Measurements from ENCODE around the gene PRDM16.

The PRDM16 gene

DNA sequence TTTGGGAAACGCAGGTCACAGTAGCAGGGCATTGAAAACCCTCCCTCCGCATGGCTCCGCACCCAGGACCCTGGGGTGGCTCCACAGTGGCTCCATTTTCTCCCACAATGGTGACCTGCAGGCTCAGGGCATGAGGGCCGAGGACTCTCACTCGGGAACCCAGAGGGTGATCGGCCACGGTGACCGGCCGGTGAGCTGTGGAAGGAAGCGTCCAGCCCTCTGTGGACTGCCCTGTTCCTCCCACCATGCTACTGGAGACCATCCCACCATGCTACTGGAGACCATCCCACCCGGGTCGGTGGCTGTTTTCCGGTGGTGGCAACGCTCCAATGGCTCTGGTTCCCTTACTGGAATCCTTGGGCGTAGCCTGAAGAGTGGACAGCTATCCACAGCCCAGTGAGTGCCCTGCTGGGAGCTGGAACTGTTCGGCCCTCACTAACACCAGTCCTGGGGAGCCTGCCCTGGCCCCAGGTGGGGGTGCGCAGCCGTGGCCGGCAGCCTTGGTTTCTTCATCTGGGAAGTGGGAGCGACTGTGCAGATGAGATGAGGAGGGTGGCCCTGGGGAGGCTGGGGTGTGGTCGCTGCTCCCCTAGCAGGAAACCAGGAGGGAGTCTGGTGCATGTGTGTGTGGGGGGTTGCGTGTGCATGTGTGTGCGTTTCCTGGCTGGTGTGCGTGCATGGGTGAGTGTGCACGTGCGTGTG lies 59.6 kb downstream of the PRDM16 start:
- no peak for DNase-seq

DNA sequence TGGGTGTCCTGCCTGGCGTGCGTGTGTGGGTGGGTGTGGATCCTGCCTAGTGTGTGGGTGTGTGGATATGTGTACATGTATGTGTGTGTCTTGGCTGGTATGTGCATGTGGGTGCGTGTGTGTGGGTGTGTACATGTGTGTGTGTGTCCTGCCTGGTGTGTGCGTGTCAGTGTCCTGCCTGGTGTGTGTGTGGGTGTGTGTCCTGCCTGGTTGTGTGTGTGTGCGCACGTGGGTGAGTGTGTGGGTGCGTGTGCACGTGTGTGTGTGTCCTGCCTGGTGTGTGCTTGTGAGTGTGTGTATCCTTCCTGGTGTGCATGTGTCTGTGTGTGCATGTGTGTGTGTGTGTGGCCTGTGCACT lies 60.1 kb downstream of the PRDM16 start:
- DNase-seq = no peak

GRCh38 chr1:3130268-3130667 lies 61.3 kb downstream of the PRDM16 start:
- no peak for DNase-seq

GRCh38 chr1:3132660-3133059 lies 63.7 kb downstream of the PRDM16 start:
- DNase-seq = no peak

DNA sequence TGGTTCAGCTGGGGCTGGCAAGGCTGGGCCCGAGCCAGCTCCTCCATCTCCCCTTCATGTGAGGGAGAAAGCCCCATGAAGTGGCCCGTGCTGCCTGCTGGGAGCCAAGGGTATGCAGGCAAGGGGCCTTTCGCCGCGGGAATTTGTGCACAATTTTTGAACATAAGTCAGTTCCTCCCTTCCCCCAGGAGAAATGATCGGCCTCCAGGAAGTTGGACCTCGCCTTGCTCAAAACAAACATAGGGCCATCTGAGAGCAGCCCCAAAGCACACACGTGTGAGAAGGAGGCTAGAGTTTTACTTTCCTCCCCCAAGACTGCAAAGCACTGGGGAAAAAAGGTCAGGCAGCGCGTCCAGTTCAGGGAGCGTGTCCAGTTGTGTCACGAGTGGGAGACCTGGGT lies 64.7 kb downstream of the PRDM16 start:
- DNase-seq = no peak

GRCh38 chr1:3134381-3135072 lies 65.5 kb downstream of the PRDM16 start:
- DNase-seq = no peak

GRCh38 chr1:3135073-3135702 lies 66.2 kb downstream of the PRDM16 start:
- DNase-seq = no peak

- no peak for DNase-seq
Measured at GRCh38 chr1:3135744-3136455, 66.9 kb downstream of the PRDM16 start.

DNA sequence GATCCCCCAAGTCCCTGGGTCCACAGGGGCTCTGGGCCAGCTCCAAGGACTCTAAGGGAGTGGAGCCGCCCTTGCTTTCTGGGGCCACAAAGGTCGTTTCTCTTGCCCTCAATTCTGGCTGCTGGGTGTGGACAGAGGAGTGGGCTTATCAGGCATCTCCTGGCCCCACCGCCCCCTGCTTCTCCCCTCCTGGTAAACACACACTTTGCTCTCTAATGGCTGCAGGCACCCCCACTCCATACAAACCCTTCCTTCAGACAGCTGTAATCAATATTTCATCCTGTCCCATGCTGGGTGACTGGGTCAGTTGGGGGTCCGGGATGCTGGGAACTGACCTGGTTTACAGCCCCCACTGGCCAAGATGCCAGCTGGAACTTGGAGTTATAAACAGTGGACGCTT lies 67.5 kb downstream of the PRDM16 start:
- DNase-seq = no peak

DNA sequence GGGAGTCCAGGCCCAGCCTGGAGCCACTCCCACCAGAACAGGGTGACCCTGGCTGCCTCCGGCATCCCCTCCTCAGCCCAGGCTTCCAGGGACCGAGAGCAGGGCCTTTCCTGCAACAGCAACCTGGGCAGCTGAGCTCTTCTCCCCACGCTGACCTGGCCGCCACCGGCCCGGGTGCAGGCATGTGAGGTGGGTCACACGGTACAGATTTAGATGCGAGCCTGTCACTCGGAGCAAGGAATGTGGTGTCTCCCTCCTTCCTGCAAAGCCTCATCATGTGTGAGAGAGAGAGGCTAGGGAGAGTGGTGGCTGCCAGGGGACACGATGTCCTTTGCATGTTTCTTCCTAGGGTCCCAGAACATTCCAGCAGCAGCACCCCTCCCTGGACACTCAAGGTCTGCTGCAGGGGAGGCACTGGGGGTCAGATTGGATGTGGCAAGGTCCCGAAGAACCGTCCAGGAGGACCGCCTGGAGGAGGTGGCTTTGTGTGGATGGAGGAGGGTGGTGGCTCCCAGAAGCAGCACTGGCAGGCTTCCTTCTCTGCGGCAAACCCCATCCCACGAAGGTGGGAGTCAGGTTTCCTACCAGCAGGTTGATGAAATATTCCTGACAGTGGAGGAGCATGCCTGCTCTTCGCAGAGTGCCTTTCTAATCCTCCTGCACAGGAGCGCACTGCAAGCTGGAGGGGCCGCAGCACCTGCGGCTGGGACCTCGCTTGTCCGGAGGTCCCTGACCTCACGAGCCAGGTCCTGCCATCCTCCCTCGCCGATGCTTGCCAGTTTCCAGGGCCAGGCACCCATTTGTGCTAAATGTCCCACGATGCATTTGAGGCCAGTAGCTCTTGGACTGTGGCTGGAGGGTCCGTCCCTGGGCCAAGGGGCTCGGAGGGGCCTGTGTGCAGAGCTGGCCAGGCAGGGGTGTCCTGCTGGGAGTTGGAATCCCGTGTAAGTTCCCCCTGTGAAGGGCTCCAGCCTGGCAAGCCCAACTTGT lies 68.4 kb downstream of the PRDM16 start:
- DNase-seq = no peak

DNA sequence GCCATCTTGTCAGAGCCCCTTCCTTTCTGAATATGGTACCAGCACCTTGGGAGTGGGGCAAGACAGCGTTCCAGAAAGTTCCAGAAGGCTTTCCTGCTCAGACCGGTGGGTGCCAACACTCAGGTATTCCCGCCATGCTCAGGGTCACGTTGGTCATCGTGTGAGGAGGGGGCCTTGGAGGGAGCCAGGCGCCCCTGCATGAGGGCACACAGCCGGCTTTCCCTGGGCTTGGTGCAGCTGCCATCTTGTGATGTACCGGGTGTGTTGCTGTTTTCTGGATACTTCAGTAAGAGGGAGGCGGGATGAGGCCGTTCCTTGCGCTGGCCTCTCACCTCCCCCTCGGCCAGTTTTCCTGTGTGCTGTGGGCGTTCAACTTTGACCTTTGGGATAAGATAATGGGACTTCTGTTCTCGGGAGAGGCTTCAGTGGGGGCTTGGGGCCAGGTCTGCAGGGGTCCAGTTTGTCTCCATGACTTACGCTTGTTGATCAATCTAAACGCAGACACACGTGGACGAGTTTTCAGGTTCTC lies 69.7 kb downstream of the PRDM16 start:
- DNase-seq = no peak

DNA sequence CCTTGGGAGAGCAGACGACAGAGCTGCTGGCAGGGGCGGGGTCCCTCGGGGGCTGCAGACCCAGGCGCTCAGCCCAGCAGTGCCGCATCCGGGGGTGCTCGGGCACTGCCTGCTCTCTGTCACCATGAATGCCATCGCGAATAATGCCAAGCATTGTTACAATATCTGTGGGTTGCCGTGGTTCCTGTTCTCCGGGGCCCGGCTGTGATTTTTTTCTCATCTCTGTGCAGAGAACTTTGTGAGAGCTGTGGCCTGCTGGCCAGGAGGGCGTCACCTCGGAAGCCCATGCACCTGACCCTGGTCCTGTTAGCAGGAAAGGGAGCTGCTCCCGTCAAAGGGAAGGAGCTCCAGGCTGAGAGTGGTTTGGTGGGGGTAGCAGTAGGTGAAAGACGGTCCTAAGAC lies 70.4 kb downstream of the PRDM16 start:
- no peak for DNase-seq

DNA sequence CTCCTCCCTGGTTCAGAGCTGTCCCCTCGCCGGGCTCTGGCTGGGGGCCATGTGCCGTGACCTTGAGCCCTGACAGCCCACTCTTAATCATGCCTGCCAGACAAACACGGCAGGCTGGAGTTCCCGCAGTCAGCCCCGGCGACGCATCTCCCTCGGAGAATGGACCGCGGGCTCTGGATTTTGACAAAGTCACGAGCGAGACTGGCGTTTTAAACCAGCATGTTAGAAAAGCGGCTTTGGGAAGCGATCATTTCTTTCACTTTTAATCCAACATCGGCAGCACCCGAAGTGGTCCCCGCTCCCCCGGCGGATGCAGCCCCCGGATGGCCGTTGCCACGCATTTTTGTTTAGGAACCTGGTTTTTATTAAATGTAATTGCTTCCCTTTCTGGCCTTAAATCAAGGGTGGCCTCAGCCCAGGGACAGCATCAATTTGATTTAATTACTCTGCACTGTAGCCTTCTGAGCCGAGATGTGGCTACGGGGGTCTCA lies 70.9 kb downstream of the PRDM16 start:
- DNase-seq = no peak

- DNase-seq = no peak
Measured at GRCh38 chr1:3140437-3140836, 71.4 kb downstream of the PRDM16 start.

- DNase-seq = no peak
Measured at GRCh38 chr1:3141129-3141528, 72.1 kb downstream of the PRDM16 start.

- DNase-seq = no peak
Measured at GRCh38 chr1:3141836-3142235, 72.8 kb downstream of the PRDM16 start.

DNA sequence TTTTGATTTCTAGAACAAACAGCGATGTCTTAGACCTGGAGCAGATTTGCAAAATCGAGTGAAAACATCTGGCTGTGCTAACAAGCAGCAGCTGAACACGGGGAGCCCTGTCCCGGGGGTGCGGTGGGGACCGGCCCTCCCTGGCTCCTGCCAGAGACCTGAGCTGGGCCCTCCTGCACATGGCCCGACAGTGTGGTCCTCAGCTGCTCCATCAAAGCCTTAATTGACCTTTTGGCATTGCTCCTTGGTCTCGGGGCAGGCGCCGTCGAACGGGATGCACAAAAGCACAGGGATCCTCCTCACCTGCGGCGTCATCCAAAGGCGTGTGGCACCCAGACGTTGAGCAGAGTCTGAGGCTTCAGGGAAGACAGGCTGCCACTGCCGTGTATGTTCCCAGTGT lies 73.2 kb downstream of the PRDM16 start:
- no peak for DNase-seq

- no peak for DNase-seq
Measured at GRCh38 chr1:3142751-3143150, 73.7 kb downstream of the PRDM16 start.

DNA sequence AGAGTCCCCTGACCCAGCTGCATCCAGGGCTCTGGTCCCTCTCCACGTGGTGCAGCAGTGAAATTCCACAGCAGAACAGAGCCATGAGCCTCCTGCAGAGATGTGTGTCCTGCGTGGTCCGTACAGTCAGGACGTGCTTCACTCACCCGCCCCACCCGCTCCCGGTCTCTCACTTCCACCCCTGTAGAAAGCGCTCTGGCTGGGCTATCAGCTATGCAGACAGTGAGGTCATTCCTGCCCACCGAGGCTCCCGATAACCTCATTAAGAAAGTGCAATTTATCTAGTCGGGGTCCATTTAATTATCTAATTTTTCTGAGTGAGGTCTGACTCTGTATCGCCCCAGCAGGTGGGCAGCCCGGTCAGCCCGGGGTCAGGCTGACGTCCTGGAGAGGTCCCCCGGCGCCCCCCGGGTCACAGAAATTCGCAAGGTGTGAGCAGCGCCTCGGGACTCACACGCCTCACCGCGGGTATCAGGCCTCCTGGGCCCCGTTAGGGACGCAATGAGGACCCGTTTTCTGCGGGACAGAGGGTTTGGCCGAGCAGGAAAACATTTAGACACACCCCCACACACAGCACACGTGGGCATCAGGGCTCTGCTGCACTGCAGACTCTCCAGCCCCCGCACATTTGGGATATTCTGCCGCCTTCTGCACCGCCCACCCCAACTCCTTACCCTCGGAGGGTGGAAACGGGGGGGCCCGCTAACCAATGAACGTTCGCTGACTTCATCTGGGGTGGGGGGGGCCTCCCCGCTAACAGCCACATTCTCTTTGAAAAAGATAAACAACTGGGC lies 76.7 kb downstream of the PRDM16 start:
- DNase-seq = no peak

- no peak for DNase-seq
Measured at GRCh38 chr1:3146458-3146857, 77.5 kb downstream of the PRDM16 start.

DNA sequence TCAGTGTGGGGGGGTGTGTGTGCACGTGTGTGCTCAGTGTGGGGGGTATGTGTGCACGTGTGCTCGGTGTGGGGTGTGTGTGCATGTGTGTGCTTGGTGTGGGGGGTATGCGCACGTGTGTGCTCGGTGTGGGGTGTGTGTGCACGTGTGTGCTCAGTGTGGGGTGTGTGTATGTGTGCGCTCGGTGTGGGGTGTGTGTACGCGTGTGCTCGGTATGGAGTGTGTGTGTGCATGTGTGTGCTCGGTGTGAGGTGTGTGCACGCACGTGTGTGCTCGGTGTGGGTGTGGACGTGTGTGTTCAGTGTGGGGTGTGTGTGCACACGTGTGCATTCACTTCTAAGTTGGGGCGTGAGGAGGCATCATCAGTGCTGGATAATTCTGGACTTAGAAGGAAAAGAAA lies 77.9 kb downstream of the PRDM16 start:
- DNase-seq = no peak
